CD4-positive, alpha-beta T cell treated with Interleukin-6 for 4 hours (primary cell): ENCODE data around the gene CAPRIN2.
A peak's percentile ranks its signal among the peaks of the same experiment; 100 is the strongest.

Experiments used
- DNase-seq: peaks from one replicate; pipeline ENCODE4 v3.0.0-alpha.2; 2020; ENCODE audit warnings: mixed read lengths

Gene CAPRIN2

GRCh38 chr12:30763053-30763452 lies 8.3 kb upstream of the CAPRIN2 start:
- DNase-seq, result no peak

GRCh38 chr12:30761730-30762129 lies 7.0 kb upstream of the CAPRIN2 start:
- no peak for DNase-seq

- DNase-seq, result no peak
These were observed 2.6 kb upstream of the CAPRIN2 start for GRCh38 chr12:30757316-30757715.

GRCh38 chr12:30756074-30756473 lies 1.3 kb upstream of the CAPRIN2 start:
- DNase-seq, result no peak

- no peak for DNase-seq
These were observed 628 bp upstream of the CAPRIN2 start for GRCh38 chr12:30755395-30755762.

- no peak for DNase-seq
These were observed 385 bp downstream of the CAPRIN2 start for GRCh38 chr12:30754383-30754749.

GRCh38 chr12:30753751-30754382 lies 884 bp downstream of the CAPRIN2 start:
- no peak for DNase-seq

GRCh38 chr12:30753233-30753632 lies 1.5 kb downstream of the CAPRIN2 start:
- DNase-seq, result peak; percentile 14

- no peak for DNase-seq
These were observed 2.5 kb downstream of the CAPRIN2 start for GRCh38 chr12:30752255-30752654.

- DNase-seq, result no peak
These were observed 6.6 kb downstream of the CAPRIN2 start for GRCh38 chr12:30748147-30748546.

GRCh38 chr12:30746190-30746589 lies 8.6 kb downstream of the CAPRIN2 start:
- DNase-seq, result no peak

- no peak for DNase-seq
These were observed 10.4 kb downstream of the CAPRIN2 start for GRCh38 chr12:30744321-30744720.

- no peak for DNase-seq
These were observed 14.5 kb downstream of the CAPRIN2 start for GRCh38 chr12:30740274-30740673.

GRCh38 chr12:30739020-30739419 lies 15.7 kb downstream of the CAPRIN2 start:
- no peak for DNase-seq

- no peak for DNase-seq
These were observed 21.7 kb downstream of the CAPRIN2 start for GRCh38 chr12:30732954-30733637.

- no peak for DNase-seq
These were observed 24.7 kb downstream of the CAPRIN2 start for GRCh38 chr12:30730011-30730410.

GRCh38 chr12:30729547-30729946 lies 25.2 kb downstream of the CAPRIN2 start:
- DNase-seq, result no peak

- DNase-seq, result no peak
These were observed 28.1 kb downstream of the CAPRIN2 start for GRCh38 chr12:30726647-30727046.

GRCh38 chr12:30725739-30726138 lies 29.0 kb downstream of the CAPRIN2 start:
- no peak for DNase-seq

GRCh38 chr12:30719060-30719459 lies 35.7 kb downstream of the CAPRIN2 start:
- no peak for DNase-seq

- no peak for DNase-seq
These were observed 47.0 kb downstream of the CAPRIN2 start for GRCh38 chr12:30707613-30708342.

GRCh38 chr12:30706476-30706875 lies 48.3 kb downstream of the CAPRIN2 start:
- no peak for DNase-seq

- no peak for DNase-seq
These were observed 53.7 kb downstream of the CAPRIN2 start for GRCh38 chr12:30701056-30701455.

GRCh38 chr12:30700216-30700900 lies 54.4 kb downstream of the CAPRIN2 start:
- no peak for DNase-seq
